K562 (cell line): ENCODE results near the gene LUC7L. TPM values are rescaled to one million over a fixed set of nuclear protein-coding genes. Genes with fewer than 3 reads are reported as not detected.

Source experiments
- BRF2 ChIP-seq: IDR thresholded peaks from 3 replicates; pipeline ENCODE4 v1.6.1; 2011; ENCODE audit warnings: borderline replicate concordance, mild to moderate bottlenecking; ENCODE audit not compliant: insufficient read length, insufficient read depth
- CBFA2T2 ChIP-seq: fragments of 450-650 bp; conservative IDR thresholded peaks from 2 replicates; pipeline ENCODE4 v1.6.1; 2017; ENCODE audit warnings: mild to moderate bottlenecking
- ETV1 ChIP-seq: fragments of 450-650 bp; conservative IDR thresholded peaks from 2 replicates; pipeline ENCODE4 v1.6.1; 2016; ENCODE audit warnings: missing genetic modification characterization, control low read depth, low read depth, missing compliant biosample characterization
- ETV5 ChIP-seq: sonication (generic); formaldehyde crosslinking; IDR thresholded peaks from 2 replicates; pipeline ENCODE4 v1.4.0; 2020; ENCODE audit warnings: low read depth, mild to moderate bottlenecking, missing genetic modification reagents
- FOXO4 ChIP-seq: fragments of 450-650 bp; formaldehyde crosslinking; IDR thresholded peaks from 2 replicates; pipeline ENCODE4 v1.4.0; 2020; ENCODE audit warnings: mild to moderate bottlenecking, moderate library complexity
- HBP1 ChIP-seq: fragments of 450-650 bp; formaldehyde crosslinking; IDR thresholded peaks from 2 replicates; pipeline ENCODE4 v1.4.0; 2022; ENCODE audit warnings: missing genetic modification characterization
- KLF1 ChIP-seq: fragments of 450-650 bp; IDR thresholded peaks from 2 replicates; pipeline ENCODE4 v1.6.1; 2016; ENCODE audit warnings: missing genetic modification characterization, missing compliant biosample characterization
- MAFK ChIP-seq: IDR thresholded peaks from 2 replicates; pipeline ENCODE4 v1.6.1; 2011; ENCODE audit warnings: low read length, improper control_type of control experiment
- MNT ChIP-seq, 2 experiments: fragments of 450-650 bp; conservative IDR thresholded peaks; 2 replicates each; pipeline ENCODE4 v1.6.1; 2017; ENCODE audit warnings: mild to moderate bottlenecking in 2 of 2, moderate library complexity in 2 of 2
- PURB ChIP-seq: sonication (generic); formaldehyde crosslinking; IDR thresholded peaks from 2 replicates; pipeline ENCODE4 v1.9.0; 2021; ENCODE audit warnings: low read depth, mild to moderate bottlenecking, missing genetic modification reagents
- YY1 ChIP-seq, 3 experiments: IDR thresholded peaks; 2 replicates each; pipeline ENCODE4 v1.6.1; 2011; ENCODE audit warnings: low read length in 2 of 3, mild to moderate bottlenecking in 2 of 3, moderate library complexity in 2 of 3, borderline replicate concordance in 1 of 3, control low read depth in 1 of 3, low read depth in 1 of 3; ENCODE audit not compliant: insufficient read depth in 3 of 3, insufficient replicate concordance in 2 of 3, control insufficient read depth in 1 of 3, insufficient read length in 1 of 3; ENCODE audit errors: extremely low read depth in 1 of 3
- ZFX ChIP-seq: sonication (generic); formaldehyde crosslinking; IDR thresholded peaks from 2 replicates; pipeline ENCODE4 v1.8.0; 2022; ENCODE audit warnings: mild to moderate bottlenecking, missing genetic modification reagents, moderate library complexity
- ZNF239 ChIP-seq: fragments of 250-450 bp; sonication (Bioruptor Pico); IDR thresholded peaks from 2 replicates; pipeline ENCODE4 v1.4.0; 2020; ENCODE audit warnings: mild to moderate bottlenecking
- ZNF444 ChIP-seq: fragments of 250-450 bp; sonication (Bioruptor Pico); IDR thresholded peaks from 2 replicates; pipeline ENCODE4 v1.4.0; 2020; ENCODE audit warnings: mild to moderate bottlenecking, moderate library complexity
- ZNF518B ChIP-seq: fragments of 250-450 bp; sonication (Bioruptor Pico); IDR thresholded peaks from 2 replicates; pipeline ENCODE4 v1.5.0; 2021; ENCODE audit warnings: mild to moderate bottlenecking, moderate library complexity
- ZNF57 ChIP-seq: fragments of 450-650 bp; formaldehyde crosslinking; IDR thresholded peaks from 2 replicates; pipeline ENCODE4 v1.4.0; 2020; ENCODE audit warnings: mild to moderate bottlenecking, moderate library complexity
- polyA plus RNA-seq, 8 experiments: library from polyadenylated mRNA; depleted of rRNA in 4 of 8; stranded (reverse) in 5 of 8; unstranded in 3 of 8; fragments of >200 nt; fragmentation: Nextera tagmentation in 2 of 8; fragmentation: Illumina TruSeq in 1 of 8; extraction: Ambion mirVana in 2 of 8; extraction: Trizol in 1 of 8; gene quantifications; 2 replicates each; pipeline versions ENCODE4 v1.2.1 to v1.2.3, GENCODE V29; 2011 to 2014; ENCODE audit warnings: inconsistent platforms in 1 of 8, missing spikeins in 1 of 8
- total RNA-seq, 7 experiments: library from RNA; depleted of rRNA in 6 of 7; stranded (reverse); fragments of >200 nt in 6 of 7; fragmentation: Illumina TruSeq in 2 of 7; extraction: Trizol in 2 of 7; gene quantifications; 2 replicates each; pipeline versions ENCODE4 v1.2.1 to v1.2.3, GENCODE V29; 2011 to 2021; ENCODE audit warnings: low replicate concordance in 1 of 7

Gene LUC7L
- total and polyA plus RNA-seq, 9 of the 15 experiments (the other 6 are each of a cell fraction or from before 2014, with no cell fraction given): 1.7 to 93.3 (median 59.5) TPM

GRCh38 chr16:228852-229730 is at the start of gene LUC7L (continued):
- no peak for TF ChIP-seq FOXO4 (CRISPR knock-in tag)
- TF ChIP-seq MAFK: no peak
- TF ChIP-seq YY1 (IDR thresholded peaks at IDR 0.05; ENCODE audit: borderline replicate concordance in 1 of 3, control insufficient read depth in 1 of 3, extremely low read depth in 1 of 3, insufficient read depth in 3 of 3, insufficient read length in 1 of 3, insufficient replicate concordance in 2 of 3, low read depth in 1 of 3, low read length in 2 of 3): peak in 2 of 3 experiments; percentile 61 to 64
- no peak for TF ChIP-seq ZNF518B (CRISPR knock-in tag)
- no peak for TF ChIP-seq ZNF57
- no peak for TF ChIP-seq CBFA2T2
- no peak; the same call in 1 of the 2 replicates for TF ChIP-seq ZNF239 (CRISPR knock-in tag)
- TF ChIP-seq BRF2: no peak
- TF ChIP-seq HBP1: peak; percentile 79; the same call in 1 of the 2 replicates
- TF ChIP-seq KLF1: no peak; the same call in 1 of the 2 replicates
- peak; percentile 100 for TF ChIP-seq ZFX
- no peak for TF ChIP-seq ZNF444 (CRISPR knock-in tag)
- no peak for TF ChIP-seq PURB (CRISPR knock-in tag)
- no peak; the same call in 1 of the 2 replicates for TF ChIP-seq ETV1
- peak; percentile 67 to 88; a peak in 3 of 4 replicates for TF ChIP-seq MNT (conservative IDR thresholded peaks at IDR 0.05)
- TF ChIP-seq ETV5 (CRISPR knock-in tag): peak; percentile 88
